Measurements from ENCODE around the gene BMP8A.
A peak's percentile ranks its signal among the peaks of the same experiment; 100 is the strongest.

Gene BMP8A

DNA sequence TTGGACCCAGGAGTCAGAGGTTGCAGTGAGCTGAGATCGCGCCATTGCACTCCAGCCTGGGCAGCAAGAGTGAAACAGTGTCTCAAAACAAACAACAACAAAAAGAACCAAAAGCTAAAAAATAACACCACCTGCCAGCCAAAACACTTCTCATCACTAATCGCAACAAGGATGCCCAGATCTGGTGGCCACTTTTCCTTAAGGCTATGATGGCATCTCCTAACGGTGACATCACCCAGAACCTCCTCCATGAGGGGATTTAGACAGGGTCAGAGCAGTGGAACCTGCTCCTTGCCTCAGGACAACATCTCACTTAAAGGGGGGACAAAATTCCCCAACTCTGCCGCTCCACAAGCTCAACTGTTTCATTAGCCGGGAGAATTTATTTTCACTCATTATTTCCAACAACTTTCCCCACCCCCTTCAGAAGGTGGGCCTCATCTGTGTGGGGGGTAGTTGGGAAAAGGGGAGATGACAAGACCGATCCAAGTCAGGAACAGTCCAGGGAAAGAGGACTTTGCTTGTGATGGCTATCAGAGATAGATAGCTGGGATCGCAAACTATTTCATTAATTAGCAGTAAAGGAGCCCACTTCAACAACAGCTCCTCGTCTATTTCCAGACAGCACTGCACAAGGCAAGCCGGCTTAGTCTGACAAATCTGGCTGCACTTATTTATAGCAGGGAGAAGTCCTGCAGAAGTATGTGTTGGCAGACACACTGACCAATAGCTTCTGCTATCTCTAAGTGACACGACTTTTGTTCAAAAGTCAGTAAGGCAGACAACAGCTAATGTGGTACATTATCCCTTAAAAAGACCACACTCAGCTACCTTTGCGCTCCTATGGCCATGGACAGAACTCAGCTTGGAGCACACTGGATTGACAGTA, 82.5 kb downstream of the BMP8A start:
- ChIA-PET POLR2A (interaction anchor here (0.6 to 1.5 kb wide), 7 partner anchors 12 to 468 kb away, joined by 3 to 7 read pairs (median 3); partner anchors contain the start of genes BMP8B and PPIE), CTCF (interaction anchor here (0.6 to 2.7 kb wide), 8 partner anchors 13 to 273 kb away, joined by 3 to 10 read pairs (median 3); no protein-coding TSS in a partner anchor)
- no peak overlapping the region for H3K27ac ChIP-seq (ENCODE audit: extremely low read depth, low read depth, low read length)
- peak overlapping the region; percentile 76 for H3K4me3 ChIP-seq (ENCODE audit: low read depth, low read length)
- H3K9me3 ChIP-seq (ENCODE audit: control insufficient read depth, insufficient read depth, low read depth, low read length): no peaks in the 10 kb centered on the region
- peaks cover 14 to 67% of the 10 kb centered on the region in 2 experiments for H3K36me3 ChIP-seq (ENCODE audit: control insufficient read depth in 2 of 2, insufficient read depth in 1 of 2, low read length in 2 of 2)
- 0 out of 2 replicates have a peak, but pooled peaks cover 3% of the 10 kb centered on the region for H3K4me1 ChIP-seq (ENCODE audit: control insufficient read depth, insufficient read depth, low read length)
- TF ChIP-seq ZNF37A (tag by site-specific recombination; IDR thresholded peaks at IDR 0.05) (no peak), ZNF514 (tag by site-specific recombination; IDR thresholded peaks at IDR 0.05) (no peak), MYNN (tag by site-specific recombination; IDR thresholded peaks at IDR 0.05; ENCODE audit: borderline replicate concordance) (no peak), ZNF248 (tag by site-specific recombination; IDR thresholded peaks at IDR 0.05) (no peak), REPIN1 (tag by site-specific recombination; IDR thresholded peaks at IDR 0.05; ENCODE audit: low read depth) (no peak), ZBTB1 (tag by site-specific recombination; IDR thresholded peaks at IDR 0.05) (no peak), KLF16 (tag by site-specific recombination; IDR thresholded peaks at IDR 0.05) (no peak), ZNF335 (tag by site-specific recombination; conservative IDR thresholded peaks at IDR 0.05) (no peak), ZNF530 (tag by site-specific recombination; IDR thresholded peaks at IDR 0.05; ENCODE audit: low read depth) (no peak), ZNF138 (tag by site-specific recombination; IDR thresholded peaks at IDR 0.05; ENCODE audit: borderline replicate concordance) (no peak), ZNF701 (tag by site-specific recombination; IDR thresholded peaks at IDR 0.05) (no peak), SP7 (tag by site-specific recombination; IDR thresholded peaks at IDR 0.05) (no peak), ZBTB8A (tag by site-specific recombination; IDR thresholded peaks at IDR 0.05) (no peak), ZNF112 (tag by site-specific recombination; IDR thresholded peaks at IDR 0.05) (no peak), SCRT2 (tag by site-specific recombination; IDR thresholded peaks at IDR 0.05) (no peak), ZNF610 (tag by site-specific recombination; IDR thresholded peaks at IDR 0.05; ENCODE audit: borderline replicate concordance) (no peak), ZBTB21 (tag by site-specific recombination; IDR thresholded peaks at IDR 0.05) (peak; percentile 81), ZNF324 (tag by site-specific recombination; IDR thresholded peaks at IDR 0.05) (no peak), ZNF777 (tag by site-specific recombination; IDR thresholded peaks at IDR 0.05; ENCODE audit: borderline replicate concordance) (no peak), ZNF549 (tag by site-specific recombination; IDR thresholded peaks at IDR 0.05) (no peak), ZSCAN30 (tag by site-specific recombination; IDR thresholded peaks at IDR 0.05) (no peak), ZIC2 (tag by site-specific recombination; IDR thresholded peaks at IDR 0.05) (no peak), SP3 (tag by site-specific recombination; IDR thresholded peaks at IDR 0.05) (no peak), ZNF311 (tag by site-specific recombination; IDR thresholded peaks at IDR 0.05; ENCODE audit: borderline replicate concordance) (no peak), WT1 (tag by site-specific recombination; IDR thresholded peaks at IDR 0.05) (no peak), ZFHX2 (tag by site-specific recombination; conservative IDR thresholded peaks at IDR 0.05) (no peak), BCL11A (tag by site-specific recombination; IDR thresholded peaks at IDR 0.05; ENCODE audit: low read depth) (no peak)
- TF ChIP-seq, protein P1, sequence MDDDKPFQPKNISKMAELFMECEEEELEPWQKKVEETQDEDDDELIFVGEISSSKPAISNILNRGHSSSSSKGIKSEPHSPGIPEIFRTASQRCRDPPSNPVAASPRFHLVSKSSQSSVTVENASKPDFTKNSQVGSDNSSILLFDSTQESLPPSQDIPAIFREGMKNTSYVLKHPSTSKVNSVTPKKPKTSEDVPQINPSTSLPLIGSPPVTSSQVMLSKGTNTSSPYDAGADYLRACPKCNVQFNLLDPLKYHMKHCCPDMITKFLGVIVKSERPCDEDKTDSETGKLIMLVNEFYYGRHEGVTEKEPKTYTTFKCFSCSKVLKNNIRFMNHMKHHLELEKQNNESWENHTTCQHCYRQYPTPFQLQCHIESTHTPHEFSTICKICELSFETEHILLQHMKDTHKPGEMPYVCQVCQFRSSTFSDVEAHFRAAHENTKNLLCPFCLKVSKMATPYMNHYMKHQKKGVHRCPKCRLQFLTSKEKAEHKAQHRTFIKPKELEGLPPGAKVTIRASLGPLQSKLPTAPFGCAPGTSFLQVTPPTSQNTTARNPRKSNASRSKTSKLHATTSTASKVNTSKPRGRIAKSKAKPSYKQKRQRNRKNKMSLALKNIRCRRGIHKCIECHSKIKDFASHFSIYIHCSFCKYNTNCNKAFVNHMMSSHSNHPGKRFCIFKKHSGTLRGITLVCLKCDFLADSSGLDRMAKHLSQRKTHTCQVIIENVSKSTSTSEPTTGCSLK (tag by site-specific recombination; IDR thresholded peaks at IDR 0.05): no peak
- TF ChIP-seq, protein P2, sequence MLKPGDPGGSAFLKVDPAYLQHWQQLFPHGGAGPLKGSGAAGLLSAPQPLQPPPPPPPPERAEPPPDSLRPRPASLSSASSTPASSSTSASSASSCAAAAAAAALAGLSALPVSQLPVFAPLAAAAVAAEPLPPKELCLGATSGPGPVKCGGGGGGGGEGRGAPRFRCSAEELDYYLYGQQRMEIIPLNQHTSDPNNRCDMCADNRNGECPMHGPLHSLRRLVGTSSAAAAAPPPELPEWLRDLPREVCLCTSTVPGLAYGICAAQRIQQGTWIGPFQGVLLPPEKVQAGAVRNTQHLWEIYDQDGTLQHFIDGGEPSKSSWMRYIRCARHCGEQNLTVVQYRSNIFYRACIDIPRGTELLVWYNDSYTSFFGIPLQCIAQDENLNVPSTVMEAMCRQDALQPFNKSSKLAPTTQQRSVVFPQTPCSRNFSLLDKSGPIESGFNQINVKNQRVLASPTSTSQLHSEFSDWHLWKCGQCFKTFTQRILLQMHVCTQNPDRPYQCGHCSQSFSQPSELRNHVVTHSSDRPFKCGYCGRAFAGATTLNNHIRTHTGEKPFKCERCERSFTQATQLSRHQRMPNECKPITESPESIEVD (tag by site-specific recombination; IDR thresholded peaks at IDR 0.05): no peak
- TF ChIP-seq, protein P3, sequence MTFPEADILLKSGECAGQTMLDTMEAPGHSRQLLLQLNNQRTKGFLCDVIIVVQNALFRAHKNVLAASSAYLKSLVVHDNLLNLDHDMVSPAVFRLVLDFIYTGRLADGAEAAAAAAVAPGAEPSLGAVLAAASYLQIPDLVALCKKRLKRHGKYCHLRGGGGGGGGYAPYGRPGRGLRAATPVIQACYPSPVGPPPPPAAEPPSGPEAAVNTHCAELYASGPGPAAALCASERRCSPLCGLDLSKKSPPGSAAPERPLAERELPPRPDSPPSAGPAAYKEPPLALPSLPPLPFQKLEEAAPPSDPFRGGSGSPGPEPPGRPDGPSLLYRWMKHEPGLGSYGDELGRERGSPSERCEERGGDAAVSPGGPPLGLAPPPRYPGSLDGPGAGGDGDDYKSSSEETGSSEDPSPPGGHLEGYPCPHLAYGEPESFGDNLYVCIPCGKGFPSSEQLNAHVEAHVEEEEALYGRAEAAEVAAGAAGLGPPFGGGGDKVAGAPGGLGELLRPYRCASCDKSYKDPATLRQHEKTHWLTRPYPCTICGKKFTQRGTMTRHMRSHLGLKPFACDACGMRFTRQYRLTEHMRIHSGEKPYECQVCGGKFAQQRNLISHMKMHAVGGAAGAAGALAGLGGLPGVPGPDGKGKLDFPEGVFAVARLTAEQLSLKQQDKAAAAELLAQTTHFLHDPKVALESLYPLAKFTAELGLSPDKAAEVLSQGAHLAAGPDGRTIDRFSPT (tag by site-specific recombination; IDR thresholded peaks at IDR 0.05): peak; percentile 44; the same call in 1 of the 2 replicates
- TF ChIP-seq, protein P4, sequence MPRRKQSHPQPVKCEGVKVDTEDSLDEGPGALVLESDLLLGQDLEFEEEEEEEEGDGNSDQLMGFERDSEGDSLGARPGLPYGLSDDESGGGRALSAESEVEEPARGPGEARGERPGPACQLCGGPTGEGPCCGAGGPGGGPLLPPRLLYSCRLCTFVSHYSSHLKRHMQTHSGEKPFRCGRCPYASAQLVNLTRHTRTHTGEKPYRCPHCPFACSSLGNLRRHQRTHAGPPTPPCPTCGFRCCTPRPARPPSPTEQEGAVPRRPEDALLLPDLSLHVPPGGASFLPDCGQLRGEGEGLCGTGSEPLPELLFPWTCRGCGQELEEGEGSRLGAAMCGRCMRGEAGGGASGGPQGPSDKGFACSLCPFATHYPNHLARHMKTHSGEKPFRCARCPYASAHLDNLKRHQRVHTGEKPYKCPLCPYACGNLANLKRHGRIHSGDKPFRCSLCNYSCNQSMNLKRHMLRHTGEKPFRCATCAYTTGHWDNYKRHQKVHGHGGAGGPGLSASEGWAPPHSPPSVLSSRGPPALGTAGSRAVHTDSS (tag by site-specific recombination; IDR thresholded peaks at IDR 0.05): no peak

Data from HEK293 (cell line).